ENCODE data around the gene RIPPLY3. TPM values are rescaled to one million over a fixed set of nuclear protein-coding genes. Genes with fewer than 3 reads are reported as not detected.
A peak's percentile ranks its signal among the peaks of the same experiment; 100 is the strongest.

Gene RIPPLY3
- total and polyA plus RNA-seq, 2 of the 13 experiments (the other 11 are each of a cell fraction or from before 2014, with no cell fraction given) = 0.09 to 2.9 TPM

DNA sequence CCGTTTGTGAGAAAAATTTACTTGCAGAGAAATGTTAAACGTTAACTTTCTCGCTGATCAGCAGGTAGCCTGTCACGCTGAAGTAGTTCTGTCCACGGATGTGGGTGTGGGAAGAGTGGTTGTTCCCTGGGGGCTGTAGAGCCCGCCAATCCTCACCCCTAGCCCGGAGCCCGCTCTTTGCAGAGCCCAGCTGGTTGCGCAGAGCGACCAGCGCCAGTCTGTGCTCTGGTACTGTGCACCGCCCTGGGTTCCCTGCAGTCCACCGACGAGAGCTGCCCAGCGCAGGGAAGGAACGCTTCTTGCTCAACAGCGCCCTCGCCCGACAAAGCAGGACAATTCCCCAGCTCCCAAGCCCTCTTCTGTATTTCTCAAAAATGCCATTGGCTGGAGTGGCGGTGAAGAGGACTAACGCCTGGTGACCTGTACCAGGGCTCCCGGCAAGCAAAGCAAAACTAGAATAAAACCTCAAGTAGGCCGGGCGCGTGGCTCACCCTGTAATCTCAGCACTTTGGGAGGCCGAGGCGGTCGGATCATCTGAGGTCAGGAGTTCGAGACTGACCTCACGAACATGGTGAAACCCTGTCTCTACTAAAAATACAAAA, 3.3 kb downstream of the RIPPLY3 start (continued):
- no peak for TF ChIP-seq ZNF589 (CRISPR knock-in tag; conservative IDR thresholded peaks at IDR 0.05)
- TF ChIP-seq YY1 (IDR thresholded peaks at IDR 0.05; ENCODE audit: insufficient read depth, insufficient replicate concordance, low read depth, low read length) = peak; percentile 50
- no peak for TF ChIP-seq ZNF263 (CRISPR knock-in tag; IDR thresholded peaks at IDR 0.05)
- TF ChIP-seq IRX3 (CRISPR knock-in tag; IDR thresholded peaks at IDR 0.05; ENCODE audit: borderline replicate concordance, low read depth) = no peak
- TF ChIP-seq, protein P1, sequence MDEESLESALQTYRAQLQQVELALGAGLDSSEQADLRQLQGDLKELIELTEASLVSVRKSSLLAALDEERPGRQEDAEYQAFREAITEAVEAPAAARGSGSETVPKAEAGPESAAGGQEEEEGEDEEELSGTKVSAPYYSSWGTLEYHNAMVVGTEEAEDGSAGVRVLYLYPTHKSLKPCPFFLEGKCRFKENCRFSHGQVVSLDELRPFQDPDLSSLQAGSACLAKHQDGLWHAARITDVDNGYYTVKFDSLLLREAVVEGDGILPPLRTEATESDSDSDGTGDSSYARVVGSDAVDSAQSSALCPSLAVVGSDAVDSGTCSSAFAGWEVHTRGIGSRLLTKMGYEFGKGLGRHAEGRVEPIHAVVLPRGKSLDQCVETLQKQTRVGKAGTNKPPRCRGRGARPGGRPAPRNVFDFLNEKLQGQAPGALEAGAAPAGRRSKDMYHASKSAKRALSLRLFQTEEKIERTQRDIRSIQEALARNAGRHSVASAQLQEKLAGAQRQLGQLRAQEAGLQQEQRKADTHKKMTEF (CRISPR knock-in tag; IDR thresholded peaks at IDR 0.05) = peak; percentile 61; the same call in 1 of the 2 replicates
- TF ChIP-seq SRY (CRISPR knock-in tag; IDR thresholded peaks at IDR 0.05) = no peak; the same call in 1 of the 2 replicates
- no peak; the same call in 1 of the 2 replicates for TF ChIP-seq TAF1 (CRISPR knock-in tag; IDR thresholded peaks at IDR 0.05)
- TF ChIP-seq NAIF1 (CRISPR knock-in tag; IDR thresholded peaks at IDR 0.05; ENCODE audit: borderline replicate concordance) = no peak
- TF ChIP-seq, protein P2, sequence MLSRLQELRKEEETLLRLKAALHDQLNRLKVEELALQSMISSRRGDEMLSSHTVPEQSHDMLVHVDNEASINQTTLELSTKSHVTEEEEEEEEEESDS (CRISPR knock-in tag; IDR thresholded peaks at IDR 0.05; ENCODE audit: borderline replicate concordance) = no peak
- TF ChIP-seq, protein P3, sequence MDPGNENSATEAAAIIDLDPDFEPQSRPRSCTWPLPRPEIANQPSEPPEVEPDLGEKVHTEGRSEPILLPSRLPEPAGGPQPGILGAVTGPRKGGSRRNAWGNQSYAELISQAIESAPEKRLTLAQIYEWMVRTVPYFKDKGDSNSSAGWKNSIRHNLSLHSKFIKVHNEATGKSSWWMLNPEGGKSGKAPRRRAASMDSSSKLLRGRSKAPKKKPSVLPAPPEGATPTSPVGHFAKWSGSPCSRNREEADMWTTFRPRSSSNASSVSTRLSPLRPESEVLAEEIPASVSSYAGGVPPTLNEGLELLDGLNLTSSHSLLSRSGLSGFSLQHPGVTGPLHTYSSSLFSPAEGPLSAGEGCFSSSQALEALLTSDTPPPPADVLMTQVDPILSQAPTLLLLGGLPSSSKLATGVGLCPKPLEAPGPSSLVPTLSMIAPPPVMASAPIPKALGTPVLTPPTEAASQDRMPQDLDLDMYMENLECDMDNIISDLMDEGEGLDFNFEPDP (CRISPR knock-in tag; conservative IDR thresholded peaks at IDR 0.05) = no peak
- TF ChIP-seq KDM5A (IDR thresholded peaks at IDR 0.05; ENCODE audit: borderline replicate concordance, low read length) = no peak
- no peak for TF ChIP-seq ZNF572 (CRISPR knock-in tag; IDR thresholded peaks at IDR 0.05)
- TF ChIP-seq ZNF367 (CRISPR knock-in tag; IDR thresholded peaks at IDR 0.05; ENCODE audit: borderline replicate concordance) = no peak
- TF ChIP-seq, protein P4, sequence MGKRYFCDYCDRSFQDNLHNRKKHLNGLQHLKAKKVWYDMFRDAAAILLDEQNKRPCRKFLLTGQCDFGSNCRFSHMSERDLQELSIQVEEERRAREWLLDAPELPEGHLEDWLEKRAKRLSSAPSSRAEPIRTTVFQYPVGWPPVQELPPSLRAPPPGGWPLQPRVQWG (CRISPR knock-in tag; IDR thresholded peaks at IDR 0.05; ENCODE audit: borderline replicate concordance, low read depth) = no peak
- TF ChIP-seq, protein P5, sequence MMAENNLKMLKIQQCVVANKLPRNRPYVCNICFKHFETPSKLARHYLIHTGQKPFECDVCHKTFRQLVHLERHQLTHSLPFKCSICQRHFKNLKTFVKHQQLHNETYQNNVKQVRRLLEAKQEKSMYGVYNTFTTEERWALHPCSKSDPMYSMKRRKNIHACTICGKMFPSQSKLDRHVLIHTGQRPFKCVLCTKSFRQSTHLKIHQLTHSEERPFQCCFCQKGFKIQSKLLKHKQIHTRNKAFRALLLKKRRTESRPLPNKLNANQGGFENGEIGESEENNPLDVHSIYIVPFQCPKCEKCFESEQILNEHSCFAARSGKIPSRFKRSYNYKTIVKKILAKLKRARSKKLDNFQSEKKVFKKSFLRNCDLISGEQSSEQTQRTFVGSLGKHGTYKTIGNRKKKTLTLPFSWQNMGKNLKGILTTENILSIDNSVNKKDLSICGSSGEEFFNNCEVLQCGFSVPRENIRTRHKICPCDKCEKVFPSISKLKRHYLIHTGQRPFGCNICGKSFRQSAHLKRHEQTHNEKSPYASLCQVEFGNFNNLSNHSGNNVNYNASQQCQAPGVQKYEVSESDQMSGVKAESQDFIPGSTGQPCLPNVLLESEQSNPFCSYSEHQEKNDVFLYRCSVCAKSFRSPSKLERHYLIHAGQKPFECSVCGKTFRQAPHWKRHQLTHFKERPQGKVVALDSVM (CRISPR knock-in tag; IDR thresholded peaks at IDR 0.05) = peak; percentile 47; the same call in 1 of the 2 replicates
- TF ChIP-seq RAD51 (IDR thresholded peaks at IDR 0.05; ENCODE audit: borderline replicate concordance) = no peak
- no peak for TF ChIP-seq ZNF780A (CRISPR knock-in tag; IDR thresholded peaks at IDR 0.05)
- TF ChIP-seq, protein P6, sequence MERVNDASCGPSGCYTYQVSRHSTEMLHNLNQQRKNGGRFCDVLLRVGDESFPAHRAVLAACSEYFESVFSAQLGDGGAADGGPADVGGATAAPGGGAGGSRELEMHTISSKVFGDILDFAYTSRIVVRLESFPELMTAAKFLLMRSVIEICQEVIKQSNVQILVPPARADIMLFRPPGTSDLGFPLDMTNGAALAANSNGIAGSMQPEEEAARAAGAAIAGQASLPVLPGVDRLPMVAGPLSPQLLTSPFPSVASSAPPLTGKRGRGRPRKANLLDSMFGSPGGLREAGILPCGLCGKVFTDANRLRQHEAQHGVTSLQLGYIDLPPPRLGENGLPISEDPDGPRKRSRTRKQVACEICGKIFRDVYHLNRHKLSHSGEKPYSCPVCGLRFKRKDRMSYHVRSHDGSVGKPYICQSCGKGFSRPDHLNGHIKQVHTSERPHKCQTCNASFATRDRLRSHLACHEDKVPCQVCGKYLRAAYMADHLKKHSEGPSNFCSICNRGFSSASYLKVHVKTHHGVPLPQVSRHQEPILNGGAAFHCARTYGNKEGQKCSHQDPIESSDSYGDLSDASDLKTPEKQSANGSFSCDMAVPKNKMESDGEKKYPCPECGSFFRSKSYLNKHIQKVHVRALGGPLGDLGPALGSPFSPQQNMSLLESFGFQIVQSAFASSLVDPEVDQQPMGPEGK (CRISPR knock-in tag; IDR thresholded peaks at IDR 0.05) = no peak; the same call in 1 of the 2 replicates
- TF ChIP-seq HDAC6 (IDR thresholded peaks at IDR 0.05; ENCODE audit: low read depth, low read length) = no peak
- TF ChIP-seq SMC3 (IDR thresholded peaks at IDR 0.05; ENCODE audit: low read length) = peak; percentile 53; the same call in 1 of the 2 replicates
- peak; percentile 46; the same call in 1 of the 2 replicates for TF ChIP-seq ZNF556 (CRISPR knock-in tag; IDR thresholded peaks at IDR 0.05; ENCODE audit: borderline replicate concordance)
- TF ChIP-seq ZNF549 (CRISPR knock-in tag; IDR thresholded peaks at IDR 0.05) = no peak
- no peak for TF ChIP-seq ZNF619 (CRISPR knock-in tag; IDR thresholded peaks at IDR 0.05)

Measured in HepG2 (cell line).